NCI-H2196 treated with DMSO at 0.1 percent for 48 hours (cell line): ENCODE data around the gene NELL1.

Experiments
- DNase-seq: peaks from one replicate; lab custom pipeline; 2025; ENCODE audit not compliant: unreplicated experiment; lab: John Stamatoyannopoulos, UW

The NELL1 gene

DNA sequence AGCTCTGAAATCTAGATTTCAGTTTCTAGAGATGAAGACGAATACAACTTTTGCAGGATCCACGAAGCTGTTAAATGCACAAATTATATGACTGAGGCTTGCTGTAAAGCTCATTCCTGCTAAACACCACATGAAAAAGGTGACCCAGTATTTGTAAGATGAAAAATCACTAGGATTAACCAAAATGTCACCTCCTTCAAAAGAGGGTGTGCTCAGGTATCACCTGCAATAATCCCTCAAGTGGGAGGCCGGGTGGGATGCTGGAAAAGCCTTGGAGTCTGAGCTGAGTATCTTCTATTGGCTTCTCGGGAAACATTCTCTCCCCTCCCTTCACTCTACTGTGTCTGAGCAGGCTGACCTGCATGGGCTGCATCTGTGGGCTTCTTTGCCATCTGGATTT lies 195.8 kb downstream of the NELL1 start:
- no peak for DNase-seq

GRCh38 chr11:20869123-20869522 lies 199.7 kb downstream of the NELL1 start:
- no peak for DNase-seq

- DNase-seq, result peak; percentile 27
These were observed 203.7 kb downstream of the NELL1 start for GRCh38 chr11:20873054-20873453.

- no peak for DNase-seq
These were observed 205.0 kb downstream of the NELL1 start for GRCh38 chr11:20874358-20874757.

- no peak for DNase-seq
These were observed 206.5 kb downstream of the NELL1 start for GRCh38 chr11:20875889-20876288.

GRCh38 chr11:20876738-20877137 lies 207.4 kb downstream of the NELL1 start:
- no peak for DNase-seq

- no peak for DNase-seq
These were observed 210.7 kb downstream of the NELL1 start for GRCh38 chr11:20880094-20880493.

- DNase-seq, result no peak
These were observed 212.1 kb downstream of the NELL1 start for GRCh38 chr11:20881328-20882079.

- DNase-seq, result no peak
These were observed 217.8 kb downstream of the NELL1 start for GRCh38 chr11:20887137-20887536.

DNA sequence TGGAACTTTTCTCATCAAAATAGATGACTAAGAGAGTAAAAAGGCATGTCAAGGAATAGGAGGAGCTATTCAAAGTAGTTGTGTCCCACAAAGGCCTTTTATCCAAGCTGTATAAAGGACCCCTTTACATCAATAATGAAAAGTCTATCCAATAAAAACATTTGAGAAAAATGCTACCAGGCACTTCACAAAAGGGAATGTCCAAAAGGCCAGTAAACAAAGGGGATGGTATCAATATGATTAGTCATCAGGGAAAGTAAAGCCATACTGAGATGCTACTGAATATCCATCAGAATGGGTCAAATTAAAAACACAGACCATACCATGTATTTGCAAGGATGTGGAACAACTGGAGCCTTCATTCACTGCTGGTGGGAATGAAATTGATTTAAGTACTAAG lies 224.9 kb downstream of the NELL1 start:
- no peak for DNase-seq

DNA sequence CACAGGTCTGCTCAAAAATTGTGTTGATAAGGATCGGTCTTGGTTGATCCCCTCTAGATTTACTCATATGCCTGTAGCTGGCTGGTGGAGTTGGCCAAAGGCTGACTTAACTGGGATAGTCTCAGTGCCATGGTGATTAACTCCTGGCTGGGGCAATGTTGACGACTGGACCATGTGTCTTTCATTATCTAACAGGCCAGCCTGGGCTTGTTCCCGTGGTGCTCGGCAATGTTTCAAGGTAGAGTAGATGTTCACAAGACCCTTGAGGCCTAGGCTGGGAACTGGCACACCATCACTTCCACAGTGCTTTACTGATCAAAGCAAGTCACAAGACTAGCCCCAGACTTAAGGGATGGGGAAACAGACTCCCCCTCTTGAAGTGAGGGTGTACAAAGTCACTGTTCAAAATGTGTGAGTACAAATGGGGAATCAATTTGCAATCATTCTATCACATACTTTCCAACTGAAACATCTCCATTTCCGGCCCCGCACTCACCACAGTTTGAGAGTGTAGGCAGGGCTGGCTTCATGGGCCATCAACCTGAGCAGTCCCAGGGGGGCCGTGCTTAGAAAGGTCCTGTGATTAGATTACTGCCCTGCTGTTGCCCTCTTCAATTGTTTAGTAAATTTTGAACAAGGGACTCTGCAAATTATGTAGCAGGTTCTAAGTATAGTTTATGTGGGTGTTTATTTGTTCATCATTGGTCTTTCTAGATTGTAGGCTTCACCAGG lies 240.8 kb downstream of the NELL1 start:
- DNase-seq, result no peak

- no peak for DNase-seq
These were observed 241.3 kb downstream of the NELL1 start for GRCh38 chr11:20910733-20911132.

DNA sequence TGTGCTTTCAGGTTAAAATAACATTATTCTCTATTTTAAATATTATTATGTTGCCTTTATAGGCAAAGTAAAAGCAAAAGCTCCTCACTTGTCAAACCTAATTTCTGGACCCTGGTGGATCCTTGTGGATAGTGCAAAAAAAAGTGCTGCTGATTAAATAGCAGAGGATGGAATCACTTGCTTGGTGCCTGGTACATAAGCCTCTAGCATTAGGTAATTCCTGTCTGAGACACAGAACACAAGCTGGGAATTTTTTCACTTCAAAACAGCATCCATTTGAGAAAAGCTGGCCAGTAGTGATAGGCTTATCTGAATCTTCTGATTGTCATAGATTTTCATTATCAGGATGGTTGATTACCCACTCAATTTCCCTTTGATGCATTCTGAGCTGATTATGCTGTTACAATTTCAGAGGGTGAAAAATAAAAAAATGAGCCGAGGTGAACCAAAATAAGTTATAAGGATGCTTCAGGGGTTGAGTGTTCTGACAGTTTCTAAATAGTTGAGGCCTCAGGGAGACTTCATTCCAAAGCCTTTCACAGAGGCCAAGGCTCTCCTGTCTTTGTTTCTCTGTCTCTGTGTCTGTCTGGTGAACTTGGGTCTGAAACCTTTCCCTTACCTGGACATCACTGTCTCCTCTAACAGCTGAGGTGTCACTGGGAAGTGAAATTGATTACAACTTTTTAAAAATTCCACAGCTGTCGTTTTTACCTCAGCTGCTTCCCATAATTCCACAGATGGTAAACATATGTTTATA lies 242.9 kb downstream of the NELL1 start:
- no peak for DNase-seq

- DNase-seq, result no peak
These were observed 243.6 kb downstream of the NELL1 start for GRCh38 chr11:20912922-20913512.

- no peak for DNase-seq
These were observed 247.9 kb downstream of the NELL1 start for GRCh38 chr11:20917306-20917705.

DNA sequence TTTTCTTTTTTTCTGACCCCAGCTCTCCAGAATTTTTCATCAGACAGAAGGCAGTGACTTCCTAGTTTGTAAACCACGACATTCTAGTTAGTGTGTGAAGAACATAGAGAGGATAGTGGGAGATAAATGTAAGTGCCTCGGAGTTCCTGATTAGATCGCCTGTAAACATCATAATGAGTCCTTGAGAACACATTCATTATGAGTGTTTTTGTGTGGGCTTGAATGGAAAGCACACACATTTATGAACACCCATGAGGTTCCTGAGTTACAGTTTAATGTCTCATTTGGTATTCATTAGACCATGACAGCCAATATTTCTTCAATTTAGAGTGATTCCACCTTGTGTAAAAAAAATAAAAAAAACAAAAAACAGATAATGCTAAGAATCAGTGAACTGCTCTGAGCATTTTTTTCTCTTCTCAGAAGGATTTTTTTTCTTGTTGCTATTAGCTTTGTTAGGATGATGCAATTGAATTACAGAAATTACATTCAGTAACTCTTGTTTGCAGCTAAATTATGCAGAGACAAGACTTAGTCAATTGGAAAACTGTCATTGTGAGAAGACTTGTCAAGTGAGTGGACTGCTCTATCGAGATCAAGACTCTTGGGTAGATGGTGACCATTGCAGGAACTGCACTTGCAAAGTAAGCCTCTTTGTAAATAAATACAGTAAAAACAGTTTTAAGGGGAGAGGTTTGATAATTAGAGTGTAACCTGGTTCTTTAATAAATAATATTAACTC lies 257.6 kb downstream of the NELL1 start:
- DNase-seq, result no peak

DNA sequence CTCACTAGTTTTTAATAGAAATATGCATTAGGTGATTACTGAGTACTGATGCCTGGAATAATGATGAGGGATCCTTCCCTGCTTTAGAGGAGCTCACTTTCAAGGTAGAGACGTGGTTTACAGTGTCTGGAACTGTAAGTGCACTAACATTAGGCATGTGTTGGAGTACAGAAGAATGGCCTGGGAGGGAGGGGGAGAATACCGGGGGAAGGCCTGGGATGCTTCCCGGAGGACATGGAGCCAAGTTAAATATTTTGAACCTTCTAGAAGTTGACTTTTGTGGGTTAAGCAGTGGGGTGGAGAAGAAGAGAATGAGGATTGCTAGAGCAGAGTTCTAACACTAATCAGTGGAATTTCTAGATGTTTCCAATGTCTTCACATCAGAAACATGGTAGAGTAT lies 261.6 kb downstream of the NELL1 start:
- DNase-seq, result no peak

DNA sequence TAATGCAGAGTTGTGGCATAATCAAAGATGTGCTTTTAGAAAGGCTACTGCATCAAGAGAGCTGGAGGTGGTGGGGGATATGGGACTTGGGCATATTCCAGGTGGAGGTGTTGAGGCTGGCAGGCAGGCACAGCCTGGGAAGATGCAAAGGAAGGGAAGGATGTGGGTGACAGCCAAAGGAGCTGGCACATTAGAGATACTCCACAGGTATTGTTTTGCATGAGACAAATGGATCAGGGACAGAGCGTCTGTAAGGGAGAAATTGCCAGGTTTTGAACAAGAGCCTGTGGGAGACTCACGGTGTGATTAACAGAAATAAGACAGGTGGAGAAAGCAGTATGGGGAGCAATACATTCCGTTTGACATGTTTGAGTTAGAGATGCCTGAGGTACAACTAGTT lies 263.7 kb downstream of the NELL1 start:
- no peak for DNase-seq

GRCh38 chr11:20933958-20934357 lies 264.6 kb downstream of the NELL1 start:
- no peak for DNase-seq

DNA sequence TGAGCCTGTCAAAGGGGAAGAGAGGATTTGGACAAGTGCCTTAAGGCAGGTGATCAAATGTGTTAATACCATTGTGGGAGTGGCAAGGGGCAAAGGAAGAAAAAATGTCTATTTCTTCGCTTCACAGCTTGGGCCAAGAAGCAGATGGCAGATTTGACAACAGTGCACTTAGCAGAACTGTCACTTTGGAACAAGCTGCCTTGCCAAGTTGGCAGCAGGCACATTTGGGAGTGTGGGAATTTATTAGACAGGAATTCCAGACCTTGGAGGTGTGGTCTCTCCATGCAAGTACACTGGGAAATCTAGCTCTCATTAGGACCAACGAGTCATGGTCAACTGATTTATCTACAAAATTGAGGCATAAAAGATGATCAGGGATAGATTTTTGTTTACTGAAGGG lies 265.1 kb downstream of the NELL1 start:
- no peak for DNase-seq

DNA sequence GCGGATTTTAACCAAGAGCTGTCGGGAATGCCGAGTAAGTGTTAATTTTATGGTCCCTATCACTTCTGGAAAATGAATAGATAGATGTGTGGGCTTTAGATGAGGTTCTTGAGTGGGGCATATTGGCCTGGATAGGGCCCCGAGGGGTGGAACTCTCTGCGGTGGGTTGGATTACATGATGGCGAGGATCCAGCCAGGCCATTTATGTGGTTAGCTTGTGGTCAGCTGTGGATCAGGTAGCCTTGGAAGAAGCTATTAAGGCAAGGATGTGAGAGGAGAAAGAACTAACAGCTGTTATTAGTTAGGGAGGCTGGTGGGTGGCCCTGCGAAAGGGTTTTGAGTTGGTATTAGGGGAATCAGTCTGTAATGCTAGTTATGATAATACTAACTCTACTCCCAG lies 268.4 kb downstream of the NELL1 start:
- no peak for DNase-seq
